KBM-7 (cell line): ENCODE data around the gene UBFD1.
"Not testable (repeated sequence)": the region's sequence is repeated elsewhere in the genome, so short reads cannot be mapped to it uniquely, and the experiment has no call there.

Experiments used
- DNase-seq: peaks from one replicate; pipeline ENCODE4 v3.0.0-alpha.2; 2015
- in situ Hi-C: fragments of 300-500 bp; cut with MboI; formaldehyde crosslinking; loops from 2 replicates; pipeline ENCODE4 v1.14.3; 2020; ENCODE audit warnings: low sequenced_read_pairs, low pct_unique_long_range_greater_than_20kb, mixed read lengths

UBFD1 gene

DNA sequence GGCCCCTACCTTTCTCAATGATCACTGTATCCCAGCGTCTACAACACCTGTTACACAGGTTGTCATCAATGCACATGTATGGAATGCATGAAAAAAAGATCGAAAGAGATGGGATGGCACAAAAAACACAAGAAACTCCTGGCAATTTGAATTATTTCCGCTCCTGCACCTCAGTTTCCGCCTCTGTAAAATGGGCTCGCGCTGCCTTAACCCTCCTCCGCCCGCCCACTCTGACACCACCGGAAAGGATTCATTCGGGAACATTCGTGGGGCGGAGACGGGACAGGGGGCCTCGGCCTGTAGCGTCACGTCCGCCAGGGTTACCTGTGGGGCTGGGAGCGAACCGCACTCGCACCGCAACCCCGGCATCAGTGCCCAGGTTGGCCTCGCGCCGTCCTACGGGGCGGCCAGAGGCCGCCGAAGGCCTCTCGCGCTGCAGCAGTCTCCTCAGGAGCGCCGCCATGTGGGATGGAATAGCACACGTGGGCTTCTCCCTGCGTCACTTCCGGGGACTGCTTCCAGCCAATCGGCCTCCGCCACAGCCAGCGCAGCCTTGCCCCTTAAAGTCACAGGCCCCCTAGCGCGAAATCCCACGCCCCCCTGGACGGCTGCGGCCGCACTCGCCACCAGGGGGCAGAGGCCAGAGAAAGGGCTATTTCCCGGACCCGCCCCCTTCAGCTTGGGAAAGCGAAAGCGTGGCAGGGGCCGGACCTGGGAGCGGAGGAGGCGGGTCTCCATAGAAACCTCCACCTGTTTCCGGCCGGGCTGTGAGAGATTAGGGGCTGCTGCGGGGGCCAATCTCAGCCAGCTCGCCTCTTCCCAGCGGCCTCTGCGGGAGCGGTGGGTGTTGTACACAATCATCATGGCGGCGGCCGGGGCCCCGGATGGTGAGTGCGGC is at the start of gene UBFD1, which contains the start of gene EARS2:
Gene UBFD1 (plus strand): TSS at position 847 of the 898 bp plus-strand sequence. CDS start 16 bp downstream, at position 863.
Gene EARS2 (minus strand): TSS at position 470 of the 898 bp plus-strand sequence. CDS start 7 bp downstream, at position 463.
- peak; percentile 100 for DNase-seq
- in situ Hi-C loops = no loop called here

GRCh38 chr16:23508589-23509440 is 48.7 kb upstream of the UBFD1 start:
- peak; percentile 34 for DNase-seq
- in situ Hi-C loops = no loop called here

DNA sequence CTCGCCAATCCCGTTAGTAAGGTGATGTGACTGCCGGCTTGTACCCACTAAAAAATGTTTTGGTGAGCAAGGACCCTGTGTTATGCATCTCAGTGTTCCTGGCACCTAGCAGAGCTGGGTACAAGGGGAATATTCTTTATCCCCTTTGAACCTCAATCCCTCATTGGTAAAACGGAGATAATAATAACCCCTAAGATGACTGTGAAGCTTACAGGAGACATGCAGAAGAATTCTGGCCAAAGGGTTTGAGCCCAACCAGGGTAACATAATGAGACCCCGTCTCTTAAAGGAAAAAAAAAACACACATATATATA is 48.1 kb upstream of the UBFD1 start:
- in situ Hi-C loops = no loop called here
- no peak for DNase-seq

GRCh38 chr16:23509782-23510163 is 47.8 kb upstream of the UBFD1 start:
- peak; percentile 49 for DNase-seq
- in situ Hi-C loops = no loop called here

- in situ Hi-C loops = no loop called here
- peak; percentile 87 for DNase-seq
These were observed 47.2 kb upstream of the UBFD1 start, which contains the start of gene GGA2 for GRCh38 chr16:23510164-23510914. TSS of gene GGA2 (minus strand) at chr16:23510494. CDS start at chr16:23510411, 83 bp downstream.

DNA sequence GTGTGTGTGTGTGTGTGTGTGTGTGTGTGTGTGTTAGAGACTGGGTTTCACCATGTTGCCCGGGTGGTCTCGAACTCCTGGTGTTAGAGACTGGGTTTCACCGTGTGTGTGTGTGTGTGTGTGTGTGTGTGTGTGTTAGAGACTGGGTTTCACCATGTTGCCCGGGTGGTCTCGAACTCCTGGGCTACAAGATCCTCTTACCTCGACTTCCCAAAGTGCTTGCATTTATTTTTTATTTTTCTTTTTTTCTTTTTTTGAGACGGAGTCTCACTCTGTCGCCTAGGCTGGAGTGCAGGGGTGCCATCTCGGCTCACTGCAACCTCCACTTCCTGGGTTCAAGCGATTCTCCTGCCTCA is 46.6 kb upstream of the UBFD1 start:
- DNase-seq, in situ Hi-C loops: not testable (repeated sequence)

DNA sequence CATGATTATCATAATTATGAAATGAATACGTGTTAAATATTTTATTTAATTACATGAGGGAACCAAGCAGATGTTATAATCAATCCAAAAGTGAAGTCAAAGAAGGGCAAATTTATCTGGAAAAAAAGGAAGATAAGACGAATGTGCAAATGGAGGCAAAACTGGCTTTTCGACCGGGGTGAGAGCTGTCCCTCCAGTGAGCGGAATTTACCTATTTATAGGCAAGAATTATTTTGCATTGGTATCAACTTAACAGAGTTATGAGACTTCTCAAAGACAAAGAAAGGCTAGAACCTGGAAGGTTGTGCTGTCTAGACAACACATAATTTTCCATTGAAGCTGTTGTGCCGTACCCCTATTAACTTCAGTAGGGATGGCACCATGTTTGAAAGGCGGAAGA is 45.8 kb upstream of the UBFD1 start:
- no peak for DNase-seq
- in situ Hi-C loops = no loop called here

DNA sequence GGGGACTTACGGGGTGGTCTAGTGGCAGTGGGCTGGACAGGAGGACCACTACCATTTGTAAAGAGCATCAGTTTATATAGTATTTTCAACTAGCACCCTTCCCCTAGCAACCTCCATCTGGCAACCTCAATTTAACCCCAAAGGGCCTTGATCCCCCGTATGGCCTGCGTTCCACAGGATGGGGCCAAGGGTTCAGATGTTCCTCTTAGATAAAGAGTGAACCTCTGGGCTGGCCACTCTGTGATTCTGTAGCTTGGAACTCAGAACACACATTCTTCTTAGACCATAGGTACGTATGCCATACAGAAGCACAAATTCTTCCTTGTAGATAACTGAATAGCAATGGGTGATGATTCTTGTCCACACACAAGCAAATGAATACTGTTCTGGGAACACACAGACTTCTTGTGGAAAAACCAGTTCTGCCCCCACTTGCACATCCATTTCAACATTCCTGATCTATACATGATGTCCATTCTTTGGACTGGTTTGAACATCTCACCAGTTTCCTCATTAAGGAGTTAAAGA is 45.3 kb upstream of the UBFD1 start:
- in situ Hi-C loops = no loop called here
- DNase-seq = no peak

DNA sequence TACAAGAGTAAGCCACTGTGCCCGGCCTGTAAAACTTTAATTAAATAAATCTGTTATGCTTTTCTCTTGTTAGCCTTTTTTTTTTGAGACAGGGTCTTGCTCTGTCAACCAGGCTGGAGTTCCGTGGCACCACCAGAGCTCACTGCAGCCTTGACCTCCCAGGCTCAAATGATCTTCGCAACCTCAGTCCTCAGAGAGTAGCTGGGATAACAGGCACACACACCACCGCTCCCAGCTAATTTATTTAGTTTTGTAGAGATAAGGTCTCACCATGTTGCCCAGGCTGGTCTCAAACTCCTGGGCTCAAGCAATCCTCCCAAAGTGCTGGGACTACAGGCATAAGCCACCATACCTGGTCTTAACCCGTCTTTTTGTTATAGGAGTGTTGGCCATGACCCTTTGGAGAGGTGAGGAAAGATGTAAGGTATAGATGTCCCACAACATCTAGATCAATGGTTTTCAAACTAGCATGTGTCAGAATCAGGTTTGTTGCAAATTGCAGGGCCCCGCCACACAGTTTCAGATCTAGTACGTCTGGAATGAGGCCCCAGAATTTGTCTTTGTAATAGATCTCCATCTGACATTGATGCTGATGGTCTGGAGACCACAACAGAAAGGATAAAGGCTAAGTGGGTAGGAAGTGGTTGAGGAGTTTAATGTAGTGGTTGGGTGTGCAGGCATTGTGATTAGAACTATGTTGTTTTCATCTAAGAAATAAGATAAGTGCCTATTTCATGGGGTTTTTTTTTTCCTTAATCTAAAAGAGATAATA is 43.0 kb upstream of the UBFD1 start:
- in situ Hi-C loops = no loop called here
- peak; percentile 38 for DNase-seq

GRCh38 chr16:23515881-23516280 is 41.6 kb upstream of the UBFD1 start:
- DNase-seq = no peak
- in situ Hi-C loops = no loop called here

GRCh38 chr16:23516366-23517137 is 41.0 kb upstream of the UBFD1 start:
- in situ Hi-C loops = no loop called here

GRCh38 chr16:23518435-23518891 is 39.1 kb upstream of the UBFD1 start:
- peak; percentile 25 for DNase-seq
- in situ Hi-C loops = no loop called here

More at GRCh38 chr16:23516366-23517137, 41.0 kb upstream of the UBFD1 start:
- DNase-seq = peak; percentile 72

- DNase-seq = no peak
- in situ Hi-C loops = no loop called here
These were observed 38.2 kb upstream of the UBFD1 start for GRCh38 chr16:23519282-23519681.

- in situ Hi-C loops = no loop called here
- no peak for DNase-seq
These were observed 37.0 kb upstream of the UBFD1 start for GRCh38 chr16:23520500-23520899.

GRCh38 chr16:23521037-23521743 is 36.3 kb upstream of the UBFD1 start:
- in situ Hi-C loops = no loop called here
- peak; percentile 29 for DNase-seq

DNA sequence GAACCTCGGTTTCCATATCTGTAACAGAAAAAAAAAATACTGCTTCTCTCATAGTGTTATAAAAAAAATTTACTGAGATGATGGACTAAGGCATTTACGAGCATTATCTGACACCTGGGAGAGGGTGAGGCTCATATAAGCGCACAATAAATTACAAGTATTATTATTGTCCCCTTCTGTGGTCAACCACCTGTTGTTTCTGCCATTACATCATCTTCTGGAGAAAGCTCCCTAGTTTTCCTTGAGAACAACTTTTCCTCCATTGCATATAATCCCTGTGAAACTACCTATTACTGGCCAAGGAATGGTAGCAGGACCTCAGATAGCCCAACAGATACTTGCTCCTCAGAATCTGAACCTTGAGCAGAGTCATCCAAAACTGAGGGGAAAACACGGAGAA is 35.6 kb upstream of the UBFD1 start:
- in situ Hi-C loops = no loop called here
- no peak for DNase-seq

GRCh38 chr16:23523321-23523720 is 34.2 kb upstream of the UBFD1 start:
- DNase-seq = no peak
- in situ Hi-C loops = no loop called here
